ENCODE measurements around the gene WWOX.

The WWOX gene

GRCh38 chr16:79183571-79183970 lies 1084.1 kb downstream of the WWOX start:
- TF ChIP-seq, protein P1, sequence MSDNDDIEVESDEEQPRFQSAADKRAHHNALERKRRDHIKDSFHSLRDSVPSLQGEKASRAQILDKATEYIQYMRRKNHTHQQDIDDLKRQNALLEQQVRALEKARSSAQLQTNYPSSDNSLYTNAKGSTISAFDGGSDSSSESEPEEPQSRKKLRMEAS (IDR thresholded peaks at IDR 0.05; ENCODE audit: low read depth, low read length): no peak
- no peak overlapping the region for H3K4me3 ChIP-seq (ENCODE audit: low read depth, low read length)
- no peak for DNase-seq (ENCODE audit: low read depth)

GRCh38 chr16:79184464-79185030 lies 1085.1 kb downstream of the WWOX start:
- no peak overlapping the region for H3K4me3 ChIP-seq (ENCODE audit: low read depth, low read length)
- no peak for DNase-seq (ENCODE audit: low read depth)
- no peak for TF ChIP-seq MYC (IDR thresholded peaks at IDR 0.05; ENCODE audit: low read depth, low read length)
- TF ChIP-seq, protein P1 (IDR thresholded peaks at IDR 0.05; ENCODE audit: low read depth, low read length): no peak
- no peak for TF ChIP-seq POLR2A (IDR thresholded peaks at IDR 0.05; ENCODE audit: extremely low read depth, insufficient read length)
- no peak for TF ChIP-seq CTCF (IDR thresholded peaks at IDR 0.05; ENCODE audit: low read depth, low read length)

- no peak for DNase-seq (ENCODE audit: low read depth)
- TF ChIP-seq CTCF (IDR thresholded peaks at IDR 0.05; ENCODE audit: low read depth, low read length) (no peak), POLR2A (IDR thresholded peaks at IDR 0.05; ENCODE audit: extremely low read depth, insufficient read length) (no peak), MYC (IDR thresholded peaks at IDR 0.05; ENCODE audit: low read depth, low read length) (no peak)
- TF ChIP-seq, protein P1 (IDR thresholded peaks at IDR 0.05; ENCODE audit: low read depth, low read length): no peak
- no peak overlapping the region for H3K4me3 ChIP-seq (ENCODE audit: low read depth, low read length)
These were observed 1086.3 kb downstream of the WWOX start for GRCh38 chr16:79185711-79186110.

- TF ChIP-seq, protein P1 (IDR thresholded peaks at IDR 0.05; ENCODE audit: low read depth, low read length): no peak
- TF ChIP-seq POLR2A (IDR thresholded peaks at IDR 0.05; ENCODE audit: extremely low read depth, insufficient read length) (no peak), CTCF (IDR thresholded peaks at IDR 0.05; ENCODE audit: low read depth, low read length) (no peak), MYC (IDR thresholded peaks at IDR 0.05; ENCODE audit: low read depth, low read length) (no peak)
- no peak for DNase-seq (ENCODE audit: low read depth)
- H3K4me3 ChIP-seq (ENCODE audit: low read depth, low read length): no peak overlapping the region
These were observed 1086.7 kb downstream of the WWOX start for GRCh38 chr16:79186196-79186595.

DNA sequence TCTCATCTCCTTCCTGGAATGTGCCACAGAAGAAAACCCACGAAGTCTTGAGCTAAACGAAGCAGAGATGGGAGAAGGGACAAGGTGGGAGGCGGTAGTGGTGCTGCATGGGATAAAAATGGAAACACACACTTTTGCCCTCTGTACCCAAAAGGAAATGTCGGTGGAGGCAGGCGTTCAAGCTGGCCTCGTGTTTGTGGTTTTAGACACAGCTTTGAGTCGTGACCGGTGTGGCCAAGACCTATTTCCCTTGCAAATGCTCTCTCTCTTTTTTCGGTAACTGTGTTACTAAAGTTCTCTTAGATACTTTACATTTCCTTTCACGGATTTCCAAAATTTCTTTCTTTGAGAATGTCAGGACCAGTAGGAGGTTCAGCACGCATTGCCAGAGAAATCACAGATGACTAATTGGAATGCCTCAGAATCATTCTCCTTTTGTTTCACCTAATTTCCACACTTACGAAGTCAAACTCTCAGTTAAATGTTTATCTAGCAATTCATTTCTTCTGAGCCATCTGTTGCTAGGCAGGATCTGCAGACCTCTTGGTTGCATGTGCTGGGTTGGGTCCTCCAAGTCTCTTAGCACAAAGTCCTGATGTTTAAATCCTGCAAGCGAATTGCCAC lies 1088.8 kb downstream of the WWOX start:
- TF ChIP-seq MYC (IDR thresholded peaks at IDR 0.05; ENCODE audit: low read depth, low read length) (no peak), CTCF (IDR thresholded peaks at IDR 0.05; ENCODE audit: low read depth, low read length) (no peak), POLR2A (IDR thresholded peaks at IDR 0.05; ENCODE audit: extremely low read depth, insufficient read length) (no peak)
- TF ChIP-seq, protein P1 (IDR thresholded peaks at IDR 0.05; ENCODE audit: low read depth, low read length): no peak

DNA sequence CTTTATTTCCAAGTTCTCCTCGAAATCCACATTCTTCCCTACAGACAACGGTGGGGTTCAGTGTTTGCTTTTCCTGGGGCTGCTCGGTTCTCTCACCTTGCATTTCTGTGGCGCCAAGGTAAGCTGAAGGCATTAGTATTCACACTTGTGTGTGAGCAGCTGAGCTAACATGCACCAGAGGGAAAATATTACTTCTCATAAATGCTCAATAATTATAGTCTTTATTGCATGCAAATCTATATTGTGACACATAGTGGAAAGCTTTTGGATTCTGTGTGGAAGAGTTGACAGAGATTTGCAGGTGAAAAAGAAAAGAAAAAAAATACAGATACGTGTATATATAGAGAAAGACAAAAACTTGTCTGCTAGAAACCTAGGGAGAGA lies 1089.3 kb downstream of the WWOX start:
- TF ChIP-seq, protein P1 (IDR thresholded peaks at IDR 0.05; ENCODE audit: low read depth, low read length): no peak
- no peak for TF ChIP-seq POLR2A (IDR thresholded peaks at IDR 0.05; ENCODE audit: extremely low read depth, insufficient read length)
- no peak for TF ChIP-seq MYC (IDR thresholded peaks at IDR 0.05; ENCODE audit: low read depth, low read length)
- no peak for TF ChIP-seq CTCF (IDR thresholded peaks at IDR 0.05; ENCODE audit: low read depth, low read length)
- no peak for DNase-seq (ENCODE audit: low read depth)
- H3K4me3 ChIP-seq (ENCODE audit: low read depth, low read length): no peak overlapping the region

More for the DNA sequence above, 1088.8 kb downstream of the WWOX start:
- H3K4me3 ChIP-seq (ENCODE audit: low read depth, low read length): no peak overlapping the region
- DNase-seq (ENCODE audit: low read depth): peak; percentile 18

All from NB4 (cell line).